ENCODE results near the gene SLC9A9.

SLC9A9 gene

DNA sequence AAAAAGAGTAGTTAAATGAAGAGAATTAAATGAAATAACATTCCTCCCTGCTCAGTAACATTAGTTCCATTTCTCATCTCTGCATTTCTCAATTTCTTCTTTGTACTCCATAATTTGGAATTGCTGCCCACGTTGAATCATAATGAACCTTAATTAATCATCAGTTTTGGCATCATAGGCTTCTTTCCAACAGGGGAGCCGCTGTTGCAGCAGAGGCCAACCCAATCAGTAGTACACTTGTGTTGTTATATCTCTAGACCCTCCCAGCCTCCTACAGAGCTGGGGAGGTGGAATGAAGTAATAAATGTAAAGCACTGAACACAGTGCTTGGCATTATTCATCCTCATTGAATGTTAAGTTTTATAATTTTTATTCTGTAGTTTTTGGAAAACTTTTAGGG is 488.0 kb downstream of the SLC9A9 start:
- Histone ChIP-seq H2BK15ac (replicated peaks; ENCODE audit: low read depth) (no peak overlapping the region), H3K23ac (ENCODE audit: low read length) (no peak overlapping the region), H4K8ac (ENCODE audit: low read depth, low read length) (no peak overlapping the region), H3K36me3 (ENCODE audit: control insufficient read depth, insufficient read depth, low read length) (no peaks in the 10 kb centered on the region), H3K79me2 (ENCODE audit: control insufficient read depth, insufficient read depth, low read length) (no peaks in the 10 kb centered on the region), H4K5ac (ENCODE audit: low read length) (no peak overlapping the region), H3K18ac (ENCODE audit: low read length) (no peak overlapping the region), H3K27ac (ENCODE audit: low read depth, low read length) (no peak overlapping the region), H3K79me1 (ENCODE audit: low read length) (no peaks in the 10 kb centered on the region), H3K27me3 (ENCODE audit: insufficient read depth, low read length, poor library complexity) (no peaks in the 10 kb centered on the region), H3K9ac (ENCODE audit: low read length) (no peak overlapping the region), H3K56ac (ENCODE audit: low read length) (no peak overlapping the region), H2AK5ac (ENCODE audit: low read length) (no peak overlapping the region), H3K4me2 (ENCODE audit: low read length) (no peak overlapping the region), H2BK5ac (ENCODE audit: low read length) (no peak overlapping the region), H3K4me3 (ENCODE audit: low read length) (no peak overlapping the region), H3K4me1 (ENCODE audit: control insufficient read depth, low read depth, low read length) (no peaks in the 10 kb centered on the region), H2BK120ac (ENCODE audit: low read depth, low read length) (no peak overlapping the region), H3K4ac (ENCODE audit: low read depth, low read length) (no peak overlapping the region)
- no peak for DNase-seq
- no CpG with 5 or more reads among the region's 2 CpGs for WGBS (ENCODE audit: extremely low coverage, insufficient coverage, low lambda C conversion rate)

DNA sequence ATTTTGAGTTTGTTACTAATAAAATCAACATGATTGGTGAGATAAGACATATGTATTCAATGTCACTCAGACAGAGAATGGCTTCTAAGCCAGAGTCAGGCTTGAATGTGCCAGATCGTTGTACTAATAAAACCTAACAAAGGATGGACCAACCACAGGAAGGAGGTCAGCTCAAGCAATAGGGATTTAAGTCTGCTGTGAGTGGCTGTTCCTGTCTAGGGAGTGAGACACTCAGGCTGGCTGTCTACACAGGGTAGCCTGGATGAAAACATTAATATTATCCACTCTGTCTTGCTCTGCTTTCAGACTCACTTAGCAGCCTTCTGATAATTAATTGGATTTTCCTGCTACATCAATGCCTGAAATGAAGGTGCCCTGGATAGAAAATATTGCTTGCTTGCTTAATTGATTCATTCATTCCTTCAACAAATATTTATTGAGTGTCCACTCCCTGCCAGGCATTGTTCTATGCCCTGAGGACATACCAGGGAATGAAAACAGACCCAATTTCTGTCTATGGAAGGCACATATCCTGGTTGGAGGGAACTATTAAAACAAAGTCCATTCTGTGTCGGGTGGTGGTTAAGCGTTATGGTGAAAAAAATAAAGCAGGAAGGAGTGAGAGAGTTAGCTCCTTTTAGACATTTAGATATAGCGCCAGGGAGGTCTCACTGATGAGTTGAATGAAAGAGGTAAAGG is 489.3 kb downstream of the SLC9A9 start:
- no CpG with 5 or more reads among the region's 4 CpGs for WGBS (ENCODE audit: extremely low coverage, insufficient coverage, low lambda C conversion rate)
- H3K56ac ChIP-seq (ENCODE audit: low read length): no peak overlapping the region
- no peaks in the 10 kb centered on the region for H3K27me3 ChIP-seq (ENCODE audit: insufficient read depth, low read length, poor library complexity)

GRCh38 chr3:143358155-143358792 is 490.0 kb downstream of the SLC9A9 start:
- H3K4me3 ChIP-seq (ENCODE audit: low read length): no peak overlapping the region
- H3K27me3 ChIP-seq (ENCODE audit: insufficient read depth, low read length, poor library complexity): no peaks in the 10 kb centered on the region
- no peak overlapping the region for H3K23ac ChIP-seq (ENCODE audit: low read length)
- H3K36me3 ChIP-seq (ENCODE audit: control insufficient read depth, insufficient read depth, low read length): no peaks in the 10 kb centered on the region
- H3K4me1 ChIP-seq (ENCODE audit: control insufficient read depth, low read depth, low read length): no peaks in the 10 kb centered on the region
- H4K8ac ChIP-seq (ENCODE audit: low read depth, low read length): no peak overlapping the region
- H3K18ac ChIP-seq (ENCODE audit: low read length): no peak overlapping the region
- H3K79me2 ChIP-seq (ENCODE audit: control insufficient read depth, insufficient read depth, low read length): no peaks in the 10 kb centered on the region
- no peak overlapping the region for H4K5ac ChIP-seq (ENCODE audit: low read length)
- no peak overlapping the region for H3K27ac ChIP-seq (ENCODE audit: low read depth, low read length)
- no peak overlapping the region for H2AK5ac ChIP-seq (ENCODE audit: low read length)
- H3K56ac ChIP-seq (ENCODE audit: low read length): no peak overlapping the region
- no CpG with 5 or more reads among the region's 2 CpGs for WGBS (ENCODE audit: extremely low coverage, insufficient coverage, low lambda C conversion rate)
- no peak overlapping the region for H3K9ac ChIP-seq (ENCODE audit: low read length)
- no peak for DNase-seq
- H3K4me2 ChIP-seq (ENCODE audit: low read length): no peak overlapping the region
- H2BK5ac ChIP-seq (ENCODE audit: low read length): no peak overlapping the region
- no peak overlapping the region for H2BK15ac ChIP-seq (replicated peaks; ENCODE audit: low read depth)
- no peak overlapping the region for H3K4ac ChIP-seq (ENCODE audit: low read depth, low read length)
- H3K79me1 ChIP-seq (ENCODE audit: low read length): no peaks in the 10 kb centered on the region
- no peak overlapping the region for H2BK120ac ChIP-seq (ENCODE audit: low read depth, low read length)

More for the DNA sequence above, 489.3 kb downstream of the SLC9A9 start:
- H3K4me2 ChIP-seq (ENCODE audit: low read length): no peak overlapping the region
- no peak overlapping the region for H3K18ac ChIP-seq (ENCODE audit: low read length)
- H3K4me1 ChIP-seq (ENCODE audit: control insufficient read depth, low read depth, low read length): no peaks in the 10 kb centered on the region
- no peak overlapping the region for H3K23ac ChIP-seq (ENCODE audit: low read length)
- no peak overlapping the region for H4K5ac ChIP-seq (ENCODE audit: low read length)
- H2BK5ac ChIP-seq (ENCODE audit: low read length): no peak overlapping the region
- no peak overlapping the region for H2BK120ac ChIP-seq (ENCODE audit: low read depth, low read length)
- no peak overlapping the region for H3K4me3 ChIP-seq (ENCODE audit: low read length)
- DNase-seq: no peak
- H3K9ac ChIP-seq (ENCODE audit: low read length): no peak overlapping the region
- no peak overlapping the region for H2BK15ac ChIP-seq (replicated peaks; ENCODE audit: low read depth)
- H3K4ac ChIP-seq (ENCODE audit: low read depth, low read length): no peak overlapping the region
- no peaks in the 10 kb centered on the region for H3K79me2 ChIP-seq (ENCODE audit: control insufficient read depth, insufficient read depth, low read length)
- H3K79me1 ChIP-seq (ENCODE audit: low read length): no peaks in the 10 kb centered on the region
- no peak overlapping the region for H2AK5ac ChIP-seq (ENCODE audit: low read length)
- no peak overlapping the region for H4K8ac ChIP-seq (ENCODE audit: low read depth, low read length)
- H3K27ac ChIP-seq (ENCODE audit: low read depth, low read length): no peak overlapping the region
- no peaks in the 10 kb centered on the region for H3K36me3 ChIP-seq (ENCODE audit: control insufficient read depth, insufficient read depth, low read length)

GRCh38 chr3:143357700-143358099 is 490.6 kb downstream of the SLC9A9 start:
- no peak overlapping the region for H3K4me2 ChIP-seq (ENCODE audit: low read length)
- WGBS (ENCODE audit: extremely low coverage, insufficient coverage, low lambda C conversion rate): no CpG with 5 or more reads among the region's 3 CpGs

DNA sequence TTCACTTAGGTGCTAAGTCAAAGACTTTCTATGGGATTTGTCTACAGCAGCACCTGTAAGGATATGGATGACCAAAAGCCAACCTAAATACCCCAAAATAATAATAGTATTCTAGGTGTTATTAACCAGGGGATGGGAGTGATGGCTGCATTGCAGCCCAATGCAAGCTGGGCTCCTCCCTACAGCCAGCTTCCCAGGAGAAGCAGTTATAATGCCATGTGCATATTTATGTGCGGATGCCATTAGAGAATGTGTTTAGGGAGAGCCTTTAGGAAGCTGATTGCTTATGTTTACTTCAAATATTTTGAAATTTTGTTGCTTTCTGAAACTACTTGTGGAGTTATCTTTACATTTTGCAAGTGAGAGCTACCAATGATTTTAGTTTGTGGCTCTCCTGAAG is 491.4 kb downstream of the SLC9A9 start:
- Histone ChIP-seq H3K4me1 (ENCODE audit: control insufficient read depth, low read depth, low read length) (peaks cover 4% of the 10 kb centered on the region), H2BK5ac (ENCODE audit: low read length) (no peak overlapping the region), H2AK5ac (ENCODE audit: low read length) (no peak overlapping the region), H3K79me2 (ENCODE audit: control insufficient read depth, insufficient read depth, low read length) (no peaks in the 10 kb centered on the region), H3K36me3 (ENCODE audit: control insufficient read depth, insufficient read depth, low read length) (no peaks in the 10 kb centered on the region), H3K79me1 (ENCODE audit: low read length) (no peaks in the 10 kb centered on the region), H4K8ac (ENCODE audit: low read depth, low read length) (no peak overlapping the region), H2BK120ac (ENCODE audit: low read depth, low read length) (no peak overlapping the region), H3K23ac (ENCODE audit: low read length) (no peak overlapping the region), H3K4ac (ENCODE audit: low read depth, low read length) (no peak overlapping the region), H3K4me2 (ENCODE audit: low read length) (no peak overlapping the region), H3K4me3 (ENCODE audit: low read length) (no peak overlapping the region), H3K27ac (ENCODE audit: low read depth, low read length) (no peak overlapping the region), H3K56ac (ENCODE audit: low read length) (no peak overlapping the region), H4K5ac (ENCODE audit: low read length) (no peak overlapping the region), H2BK15ac (replicated peaks; ENCODE audit: low read depth) (no peak overlapping the region), H3K9ac (ENCODE audit: low read length) (no peak overlapping the region), H3K27me3 (ENCODE audit: insufficient read depth, low read length, poor library complexity) (no peaks in the 10 kb centered on the region), H3K18ac (ENCODE audit: low read length) (no peak overlapping the region)
- WGBS (ENCODE audit: extremely low coverage, insufficient coverage, low lambda C conversion rate): no CpG with 5 or more reads among the region's 1 CpG
- no peak for DNase-seq

More at GRCh38 chr3:143357700-143358099, 490.6 kb downstream of the SLC9A9 start:
- Histone ChIP-seq H2AK5ac (ENCODE audit: low read length) (no peak overlapping the region), H4K8ac (ENCODE audit: low read depth, low read length) (no peak overlapping the region), H3K27ac (ENCODE audit: low read depth, low read length) (no peak overlapping the region), H3K4me1 (ENCODE audit: control insufficient read depth, low read depth, low read length) (peaks cover 3% of the 10 kb centered on the region), H3K56ac (ENCODE audit: low read length) (no peak overlapping the region), H3K9ac (ENCODE audit: low read length) (no peak overlapping the region), H3K23ac (ENCODE audit: low read length) (no peak overlapping the region), H3K79me1 (ENCODE audit: low read length) (no peaks in the 10 kb centered on the region), H3K18ac (ENCODE audit: low read length) (no peak overlapping the region), H3K36me3 (ENCODE audit: control insufficient read depth, insufficient read depth, low read length) (no peaks in the 10 kb centered on the region), H3K4ac (ENCODE audit: low read depth, low read length) (no peak overlapping the region), H3K4me3 (ENCODE audit: low read length) (no peak overlapping the region), H3K79me2 (ENCODE audit: control insufficient read depth, insufficient read depth, low read length) (no peaks in the 10 kb centered on the region), H2BK120ac (ENCODE audit: low read depth, low read length) (no peak overlapping the region), H3K27me3 (ENCODE audit: insufficient read depth, low read length, poor library complexity) (no peaks in the 10 kb centered on the region), H2BK5ac (ENCODE audit: low read length) (no peak overlapping the region), H2BK15ac (replicated peaks; ENCODE audit: low read depth) (no peak overlapping the region), H4K5ac (ENCODE audit: low read length) (no peak overlapping the region)
- no peak for DNase-seq
